Urinary bladder (tissue), 4 donors: Measurements from ENCODE around the gene NCK2. TPM values are rescaled to one million over a fixed set of nuclear protein-coding genes. Genes with fewer than 3 reads are reported as not detected.

Experiments
- DNase-seq: peaks from one replicate; pipeline ENCODE4 v3.0.0-alpha.2; 2015; ENCODE audit errors: extremely low spot score
- H3K27ac ChIP-seq: one replicate; pipeline ENCODE4 v1.5.1; 2013; ENCODE audit warnings: low read depth, mild to moderate bottlenecking, moderate library complexity
- H3K36me3 ChIP-seq: one replicate; pipeline ENCODE4 v1.6.1; 2013; ENCODE audit warnings: mild to moderate bottlenecking, moderate library complexity; ENCODE audit not compliant: insufficient read depth
- H3K4me1 ChIP-seq: one replicate; pipeline ENCODE4 v1.6.1; 2013; ENCODE audit warnings: mild to moderate bottlenecking, moderate library complexity; ENCODE audit not compliant: insufficient read depth
- H3K4me3 ChIP-seq: one replicate; pipeline ENCODE4 v1.5.1; 2013; ENCODE audit warnings: low read depth, low read length
- WGBS: extraction: QIAGEN DNeasy Blood & Tissue Kit; methylation state at CpG from one replicate; pipeline ENCODE4 v1.1.7; 2013; 5-methylcytosine and 5-hydroxymethylcytosine counted together
- polyA plus RNA-seq: library from polyadenylated mRNA; stranded (reverse); fragments of 200-250 nt; gene quantifications from one replicate; pipeline ENCODE4 v1.2.3, GENCODE V29; 2013
- total RNA-seq: library from RNA; depleted of rRNA; stranded (reverse); fragments of >200 nt; gene quantifications from one replicate; pipeline ENCODE4 v1.2.3, GENCODE V29; 2014
- donor health status: healthy with polysubstance abuse.
- donor health status: healthy.

The NCK2 gene
- total and polyA plus RNA-seq, 2 donors, result 31.5 to 64.8 TPM

GRCh38 chr2:105872142-105872728 lies 127.5 kb downstream of the NCK2 start:
- 91% methylated on average over 14 of the region's 14 CpGs for WGBS
- DNase-seq, result no peak
- Histone ChIP-seq H3K4me3 (no peak overlapping the region), H3K36me3 (no peaks in the 10 kb centered on the region), H3K27ac (no peak overlapping the region), H3K4me1 (peaks cover 1% of the 10 kb centered on the region)

- Histone ChIP-seq H3K4me1 (peaks cover 1% of the 10 kb centered on the region), H3K4me3 (no peak overlapping the region), H3K36me3 (no peaks in the 10 kb centered on the region), H3K27ac (no peak overlapping the region)
- DNase-seq, result no peak
- WGBS, result 96% methylated on average over 7 of the region's 7 CpGs
Observed at GRCh38 chr2:105872830-105873229, 128.1 kb downstream of the NCK2 start.

GRCh38 chr2:105873281-105873680 lies 128.6 kb downstream of the NCK2 start:
- DNase-seq, result no peak
- Histone ChIP-seq H3K27ac (no peak overlapping the region), H3K36me3 (no peaks in the 10 kb centered on the region), H3K4me1 (peaks cover 1% of the 10 kb centered on the region), H3K4me3 (no peak overlapping the region)
- WGBS, result 80% methylated on average over 5 of the region's 5 CpGs

GRCh38 chr2:105873721-105874120 lies 129.0 kb downstream of the NCK2 start:
- H3K27ac ChIP-seq, result no peak overlapping the region
- DNase-seq, result no peak
- peaks cover 1% of the 10 kb centered on the region for H3K4me1 ChIP-seq
- H3K36me3 ChIP-seq, result no peaks in the 10 kb centered on the region
- no peak overlapping the region for H3K4me3 ChIP-seq
- 72% methylated on average over 8 of the region's 8 CpGs for WGBS

GRCh38 chr2:105874466-105874865 lies 129.8 kb downstream of the NCK2 start:
- no peak for DNase-seq
- 87% methylated on average over 6 of the region's 6 CpGs for WGBS
- Histone ChIP-seq H3K36me3 (no peaks in the 10 kb centered on the region), H3K27ac (no peak overlapping the region), H3K4me3 (no peak overlapping the region), H3K4me1 (no peaks in the 10 kb centered on the region)

GRCh38 chr2:105875241-105875640 lies 130.5 kb downstream of the NCK2 start:
- no peaks in the 10 kb centered on the region for H3K36me3 ChIP-seq
- no peak for DNase-seq
- WGBS, result 81% methylated on average over 7 of the region's 7 CpGs
- H3K4me1 ChIP-seq, result no peaks in the 10 kb centered on the region
- H3K27ac ChIP-seq, result no peak overlapping the region
- no peak overlapping the region for H3K4me3 ChIP-seq

- no peak overlapping the region for H3K27ac ChIP-seq
- 96% methylated on average over 4 of the region's 4 CpGs for WGBS
- H3K4me3 ChIP-seq, result no peak overlapping the region
- DNase-seq, result no peak
- H3K4me1 ChIP-seq, result no peaks in the 10 kb centered on the region
- no peaks in the 10 kb centered on the region for H3K36me3 ChIP-seq
Observed at GRCh38 chr2:105876191-105876590, 131.5 kb downstream of the NCK2 start.

GRCh38 chr2:105877945-105878344 lies 133.2 kb downstream of the NCK2 start:
- no peak for DNase-seq
- 63% methylated on average over 2 of the region's 2 CpGs for WGBS
- Histone ChIP-seq H3K36me3 (no peaks in the 10 kb centered on the region), H3K4me1 (no peaks in the 10 kb centered on the region), H3K4me3 (no peak overlapping the region), H3K27ac (no peak overlapping the region)

GRCh38 chr2:105879106-105879802 lies 134.5 kb downstream of the NCK2 start:
- DNase-seq, result no peak
- no peak overlapping the region for H3K4me3 ChIP-seq
- 80% methylated on average over 15 of the region's 15 CpGs for WGBS
- H3K27ac ChIP-seq, result no peak overlapping the region
- no peaks in the 10 kb centered on the region for H3K4me1 ChIP-seq
- no peaks in the 10 kb centered on the region for H3K36me3 ChIP-seq

GRCh38 chr2:105879803-105880300 lies 135.1 kb downstream of the NCK2 start:
- no peaks in the 10 kb centered on the region for H3K36me3 ChIP-seq
- H3K4me3 ChIP-seq, result no peak overlapping the region
- no peak for DNase-seq
- 96% methylated on average over 6 of the region's 6 CpGs for WGBS
- no peaks in the 10 kb centered on the region for H3K4me1 ChIP-seq
- no peak overlapping the region for H3K27ac ChIP-seq

- no peak for DNase-seq
- no peak overlapping the region for H3K27ac ChIP-seq
- no peak overlapping the region for H3K4me3 ChIP-seq
- H3K36me3 ChIP-seq, result no peaks in the 10 kb centered on the region
- no peaks in the 10 kb centered on the region for H3K4me1 ChIP-seq
- WGBS, result 97% methylated on average over 6 of the region's 6 CpGs
Observed at GRCh38 chr2:105880637-105881036, 135.9 kb downstream of the NCK2 start.

- 99% methylated on average over 79 of the region's 79 CpGs for WGBS
- H3K36me3 ChIP-seq, result no peaks in the 10 kb centered on the region
- DNase-seq, result no peak
Observed at GRCh38 chr2:105881286-105882136, 136.8 kb downstream of the NCK2 start.

GRCh38 chr2:105882341-105882740 lies 137.6 kb downstream of the NCK2 start:
- Histone ChIP-seq H3K36me3 (no peaks in the 10 kb centered on the region), H3K27ac (no peak overlapping the region), H3K4me3 (no peak overlapping the region), H3K4me1 (no peaks in the 10 kb centered on the region)
- 86% methylated on average over 10 of the region's 10 CpGs for WGBS
- DNase-seq, result no peak

More at GRCh38 chr2:105881286-105882136, 136.8 kb downstream of the NCK2 start:
- H3K27ac ChIP-seq, result no peak overlapping the region
- no peaks in the 10 kb centered on the region for H3K4me1 ChIP-seq
- H3K4me3 ChIP-seq, result no peak overlapping the region
